Bronchial epithelial cell (primary cell): ENCODE results near the gene GZMH. TPM values are rescaled to one million over a fixed set of nuclear protein-coding genes. Genes with fewer than 3 reads are reported as not detected.

ENCODE experiments used
- DNase-seq: peaks from one replicate; pipeline ENCODE4 v3.0.0-alpha.2; 2010; ENCODE audit warnings: low read depth
- FAIRE-seq: peaks from 2 replicates; lab custom pipeline; 2011; peaks lifted over from hg19 to GRCh38; lab: Jason Lieb, UNC
- H3K27me3 ChIP-seq: 2 replicates; pipeline ENCODE4 v1.5.1; 2011; ENCODE audit warnings: low read length; ENCODE audit not compliant: control insufficient read depth, insufficient read depth
- H3K36me3 ChIP-seq: 2 replicates; pipeline ENCODE4 v1.5.1; 2011; ENCODE audit warnings: low read length; ENCODE audit not compliant: control insufficient read depth, insufficient read depth
- H3K4me3 ChIP-seq: 2 replicates; pipeline ENCODE4 v1.5.1; 2011; ENCODE audit warnings: mild to moderate bottlenecking, low read depth, low read length, control low read depth
- total RNA-seq: library from RNA; depleted of rRNA; stranded (reverse); fragments of >200 nt; gene quantifications from 2 replicates; pipeline ENCODE4 v1.2.1, GENCODE V29; 2014
- TF ChIP-seq, protein P1 (sequence below): IDR thresholded peaks from 2 replicates; pipeline ENCODE4 v1.5.1; 2011; ENCODE audit warnings: mild to moderate bottlenecking, moderate library complexity, low read length, control low read depth, inconsistent platforms; ENCODE audit not compliant: insufficient read depth, severe bottlenecking

GZMH gene
- total RNA-seq, 1 donor from 2014 or later, result not detected

DNA sequence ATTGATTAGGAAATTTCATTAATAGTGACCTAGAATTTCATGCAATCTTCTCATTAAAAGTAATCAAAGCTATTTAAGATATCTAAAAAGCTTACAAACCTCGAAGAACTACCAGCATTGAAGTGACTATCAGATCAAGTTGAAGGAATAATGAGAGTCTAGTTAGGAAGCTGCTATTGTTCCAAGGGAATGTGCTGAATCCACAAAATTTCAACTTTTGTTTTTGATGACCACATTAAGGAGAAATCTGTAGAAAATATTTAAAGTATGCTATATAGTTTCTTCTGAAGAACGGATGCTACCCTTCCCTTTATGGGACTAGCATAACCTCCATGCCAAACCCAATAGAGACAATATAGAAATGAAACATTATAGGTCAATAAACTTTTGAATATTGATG lies 30.9 kb downstream of the GZMH start:
- no peak for DNase-seq
- no peak for FAIRE-seq

DNA sequence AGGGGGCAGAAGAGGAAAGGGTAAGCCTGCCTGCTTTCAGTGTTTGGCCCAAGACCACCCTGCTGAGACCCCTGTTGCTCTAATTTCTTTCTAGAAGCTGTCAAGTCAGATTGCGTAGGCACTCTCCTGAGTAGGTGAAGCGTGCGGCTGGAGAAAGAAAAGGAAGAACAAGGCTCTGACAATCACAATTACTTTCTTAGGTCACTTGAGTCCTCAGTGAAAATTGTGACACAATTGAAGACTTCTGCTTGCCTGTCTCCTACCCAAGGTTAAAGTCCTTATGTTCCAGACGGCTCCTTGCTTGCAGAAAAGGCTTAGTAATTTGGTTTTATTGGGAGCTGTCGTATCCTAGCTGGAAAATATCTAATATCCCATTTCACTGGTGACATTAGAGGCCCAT lies 32.7 kb downstream of the GZMH start:
- no peak for DNase-seq
- FAIRE-seq, result peak; percentile 13
- TF ChIP-seq, protein P1, sequence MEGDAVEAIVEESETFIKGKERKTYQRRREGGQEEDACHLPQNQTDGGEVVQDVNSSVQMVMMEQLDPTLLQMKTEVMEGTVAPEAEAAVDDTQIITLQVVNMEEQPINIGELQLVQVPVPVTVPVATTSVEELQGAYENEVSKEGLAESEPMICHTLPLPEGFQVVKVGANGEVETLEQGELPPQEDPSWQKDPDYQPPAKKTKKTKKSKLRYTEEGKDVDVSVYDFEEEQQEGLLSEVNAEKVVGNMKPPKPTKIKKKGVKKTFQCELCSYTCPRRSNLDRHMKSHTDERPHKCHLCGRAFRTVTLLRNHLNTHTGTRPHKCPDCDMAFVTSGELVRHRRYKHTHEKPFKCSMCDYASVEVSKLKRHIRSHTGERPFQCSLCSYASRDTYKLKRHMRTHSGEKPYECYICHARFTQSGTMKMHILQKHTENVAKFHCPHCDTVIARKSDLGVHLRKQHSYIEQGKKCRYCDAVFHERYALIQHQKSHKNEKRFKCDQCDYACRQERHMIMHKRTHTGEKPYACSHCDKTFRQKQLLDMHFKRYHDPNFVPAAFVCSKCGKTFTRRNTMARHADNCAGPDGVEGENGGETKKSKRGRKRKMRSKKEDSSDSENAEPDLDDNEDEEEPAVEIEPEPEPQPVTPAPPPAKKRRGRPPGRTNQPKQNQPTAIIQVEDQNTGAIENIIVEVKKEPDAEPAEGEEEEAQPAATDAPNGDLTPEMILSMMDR, result no peak
- H3K27me3 ChIP-seq, result peaks cover 1% of the 10 kb centered on the region
- H3K36me3 ChIP-seq, result no peaks in the 10 kb centered on the region
- no peak overlapping the region for H3K4me3 ChIP-seq

More for the DNA sequence above, 30.9 kb downstream of the GZMH start:
- TF ChIP-seq, protein P1, result no peak
- Histone ChIP-seq H3K36me3 (no peaks in the 10 kb centered on the region), H3K27me3 (peaks cover 1% of the 10 kb centered on the region), H3K4me3 (no peak overlapping the region)

DNA sequence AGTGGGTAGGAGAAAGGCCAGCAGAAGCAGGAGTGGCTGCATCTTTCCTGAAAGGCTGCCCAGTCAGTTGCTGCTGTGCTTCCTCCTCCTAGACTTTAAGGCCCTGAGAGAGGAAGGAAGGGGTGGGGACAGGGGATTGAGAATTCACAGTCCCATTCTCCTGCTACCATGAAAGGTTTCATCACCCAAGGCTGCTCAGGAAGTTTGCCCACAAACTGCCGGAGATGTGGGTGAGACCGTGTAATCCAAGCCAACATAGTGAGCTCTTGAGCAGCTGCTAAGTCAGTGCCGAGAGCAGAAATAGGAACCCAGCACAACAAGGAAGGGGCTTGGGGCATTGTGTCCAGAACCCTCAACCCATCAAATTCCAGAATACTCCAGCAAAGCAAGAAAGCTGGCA lies 33.3 kb downstream of the GZMH start, which contains the start of gene CTSG:
CTSG (minus strand) TSS at position 69 of the 400 bp plus-strand sequence; CDS start at position 42, 27 bp downstream.
- DNase-seq, result no peak
- TF ChIP-seq, protein P1, result no peak
- Histone ChIP-seq H3K4me3 (no peak within 1 kb of the TSS), H3K27me3 (peaks cover 1% of the 10 kb centered on the region), H3K36me3 (no peaks in the 10 kb centered on the region)
- no peak for FAIRE-seq

DNA sequence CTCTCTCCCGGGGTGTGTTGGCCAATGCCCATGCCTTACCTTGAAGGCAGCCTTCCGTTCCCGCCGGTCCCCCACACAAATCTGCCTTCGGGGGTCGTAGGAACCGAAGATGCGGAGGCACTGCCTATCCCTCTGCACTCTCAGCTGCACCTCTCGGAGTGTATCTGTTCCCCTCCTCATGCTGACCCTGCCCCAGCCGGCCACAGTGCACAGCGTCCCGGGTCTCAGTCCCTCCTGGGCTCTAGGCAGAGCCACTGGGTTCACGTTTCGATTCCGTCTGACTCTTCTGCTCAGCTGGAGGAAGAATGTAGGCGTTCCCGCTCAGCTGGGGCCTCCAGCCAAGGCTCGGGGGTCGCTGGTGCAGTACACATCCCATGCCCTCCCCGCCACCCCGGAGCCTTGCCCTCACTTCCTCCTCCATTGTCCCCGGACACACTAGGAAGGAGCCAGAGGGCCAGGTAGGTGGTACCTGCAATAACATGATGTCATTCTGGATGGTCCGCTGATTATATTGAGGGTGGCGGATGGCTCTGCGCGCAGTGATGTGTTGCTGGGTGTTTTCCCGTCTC lies 35.2 kb downstream of the GZMH start:
- Histone ChIP-seq H3K27me3 (peaks cover 1% of the 10 kb centered on the region), H3K4me3 (no peak overlapping the region), H3K36me3 (no peaks in the 10 kb centered on the region)
- DNase-seq (no peak), FAIRE-seq (no peak)
- TF ChIP-seq, protein P1, result no peak

DNA sequence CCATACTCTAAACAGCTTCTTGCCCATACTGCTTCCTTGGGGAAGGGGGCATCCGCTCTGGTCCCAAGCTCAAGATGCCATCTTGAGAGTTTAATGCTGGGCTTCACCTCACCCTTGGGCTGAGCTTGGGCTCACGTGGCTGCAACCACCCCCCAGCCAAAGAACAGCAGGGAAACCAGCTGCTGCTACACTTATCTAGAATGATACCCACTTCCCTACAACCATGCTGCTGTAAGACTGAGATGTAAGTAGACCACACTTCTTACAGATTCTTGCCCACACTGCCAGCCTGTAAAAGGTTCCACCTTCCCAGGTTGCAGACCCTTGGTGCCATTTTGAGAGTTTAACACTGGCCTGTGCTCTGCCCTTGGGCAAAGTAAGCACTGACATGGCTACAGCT lies 43.2 kb downstream of the GZMH start:
- no peaks in the 10 kb centered on the region for H3K27me3 ChIP-seq
- H3K36me3 ChIP-seq, result no peaks in the 10 kb centered on the region
- TF ChIP-seq, protein P1, result no peak
- DNase-seq (no peak), FAIRE-seq (peak; percentile 50)
- no peak overlapping the region for H3K4me3 ChIP-seq

DNA sequence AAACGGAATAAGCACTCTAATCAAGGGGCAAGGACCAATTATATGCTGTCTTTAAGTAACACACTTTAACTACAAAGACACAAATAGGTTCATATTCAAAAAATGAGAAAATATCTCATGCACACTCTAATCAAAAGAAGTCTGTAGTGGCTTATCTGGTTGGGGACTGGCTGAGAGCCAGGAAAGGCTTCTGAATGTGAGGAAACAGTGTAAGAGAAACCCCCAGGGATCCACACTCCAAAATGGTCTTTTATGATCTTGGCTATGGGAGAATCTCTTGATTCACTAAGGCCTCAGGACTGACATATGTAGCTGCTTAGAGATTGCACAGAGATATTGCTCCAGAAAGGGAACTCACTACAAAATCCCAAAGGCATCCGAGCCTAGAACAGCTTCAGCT lies 43.7 kb downstream of the GZMH start:
- TF ChIP-seq, protein P1, result no peak
- Histone ChIP-seq H3K27me3 (no peaks in the 10 kb centered on the region), H3K36me3 (no peaks in the 10 kb centered on the region), H3K4me3 (no peak overlapping the region)
- FAIRE-seq, result no peak
- DNase-seq, result no peak
